CD4-positive, alpha-beta T cell treated with Interleukin-17A for 4 hours (primary cell): ENCODE data around the gene CNTN2.
A peak's percentile ranks its signal among the peaks of the same experiment; 100 is the strongest.

Source experiments
- DNase-seq: peaks from one replicate; pipeline ENCODE4 v3.0.0-alpha.2; 2020; ENCODE audit warnings: mixed read lengths

The CNTN2 gene

DNA sequence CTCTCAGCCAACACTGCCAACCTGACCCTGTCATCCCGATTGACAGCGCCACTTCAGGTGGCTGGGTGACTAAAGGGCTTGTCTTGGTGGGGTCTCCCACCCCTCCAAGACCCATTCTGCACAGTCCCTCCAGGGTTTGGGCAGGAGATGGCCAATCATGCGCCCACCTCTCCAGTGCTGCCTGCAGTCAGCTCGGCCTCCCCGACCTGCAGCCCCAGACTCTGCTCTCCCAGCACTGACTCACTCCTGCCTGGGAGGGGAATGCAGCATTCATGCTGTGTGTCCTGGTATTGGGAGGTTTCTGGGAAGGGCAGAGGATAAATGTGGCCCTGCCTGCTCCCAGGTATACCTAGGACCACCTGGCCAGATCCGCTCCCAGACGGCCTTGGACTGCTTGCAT lies 31.5 kb downstream of the CNTN2 start:
- no peak for DNase-seq

GRCh38 chr1:205075642-205076155 lies 32.7 kb downstream of the CNTN2 start:
- DNase-seq = no peak

DNA sequence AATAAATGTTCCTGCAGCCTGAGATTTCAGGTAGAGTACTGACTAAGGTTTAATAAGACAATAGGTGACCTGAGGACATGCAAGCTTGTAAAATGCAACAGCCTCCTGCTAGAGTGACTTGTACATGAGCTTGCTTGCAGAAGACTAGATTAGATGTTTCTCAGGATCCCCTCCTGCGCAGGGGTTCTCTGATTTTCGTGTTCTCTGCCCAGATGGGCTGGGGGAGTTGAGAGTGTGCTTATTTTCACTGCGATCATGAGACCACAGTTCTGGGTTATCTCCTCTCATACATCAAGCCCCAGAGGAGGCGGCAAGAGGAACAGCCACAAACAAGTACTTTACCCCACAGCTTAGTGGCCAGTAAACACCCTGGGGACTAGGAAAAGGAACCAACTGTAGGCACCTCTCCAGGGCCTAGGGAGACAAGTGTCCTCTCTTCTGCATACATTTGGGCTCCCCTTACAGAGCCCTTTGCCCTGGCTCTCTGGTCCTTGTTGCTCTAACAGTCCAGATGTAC lies 33.3 kb downstream of the CNTN2 start:
- DNase-seq = no peak

DNA sequence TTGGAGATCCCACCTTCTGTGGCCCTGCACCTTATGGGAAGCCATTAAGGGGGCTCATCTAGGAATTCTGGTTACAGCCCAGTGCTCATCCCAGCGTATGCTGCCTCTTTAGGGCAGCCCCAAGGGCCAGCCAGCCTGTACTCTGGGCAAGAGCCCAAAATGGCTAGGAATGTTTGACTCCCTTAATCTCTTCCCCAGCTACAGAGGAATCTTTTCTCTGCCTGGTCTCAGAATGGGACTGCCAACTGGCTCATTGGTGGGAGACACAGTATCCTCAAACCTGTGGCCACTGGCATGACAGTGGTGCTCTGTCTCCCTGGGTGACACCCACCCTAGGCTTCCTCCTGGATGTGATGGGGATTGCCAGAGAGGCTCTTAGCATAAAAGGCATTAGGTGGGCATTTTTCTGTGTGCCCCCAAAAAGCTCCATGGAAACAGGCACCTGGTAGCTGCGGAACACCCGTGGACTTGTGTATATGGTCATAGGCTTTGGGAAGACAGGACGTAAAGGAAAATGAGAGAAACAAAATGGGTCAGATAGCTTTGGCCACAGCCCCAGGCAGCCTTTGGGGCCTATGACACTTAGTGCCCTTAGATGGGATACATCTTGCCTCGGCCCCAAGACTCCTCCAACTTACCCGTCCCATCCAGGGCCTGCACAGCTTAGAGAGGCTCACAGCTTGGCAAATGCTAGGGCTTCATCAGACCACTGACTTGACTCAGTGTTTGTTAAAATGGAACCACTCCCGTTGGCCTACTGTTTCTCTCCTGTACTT lies 34.3 kb downstream of the CNTN2 start:
- DNase-seq = no peak

- no peak for DNase-seq
Measured at GRCh38 chr1:205077934-205078311, 34.9 kb downstream of the CNTN2 start.

GRCh38 chr1:205082431-205082830 lies 39.4 kb downstream of the CNTN2 start:
- no peak for DNase-seq

- no peak for DNase-seq
Measured at GRCh38 chr1:205084360-205084759, 41.3 kb downstream of the CNTN2 start, which contains the start of gene TMEM81. Gene TMEM81 (minus strand): TSS chr1:205084460. CDS start chr1:205084320, 140 bp downstream.

- no peak for DNase-seq
Measured at GRCh38 chr1:205088341-205088740, 45.3 kb downstream of the CNTN2 start.

DNA sequence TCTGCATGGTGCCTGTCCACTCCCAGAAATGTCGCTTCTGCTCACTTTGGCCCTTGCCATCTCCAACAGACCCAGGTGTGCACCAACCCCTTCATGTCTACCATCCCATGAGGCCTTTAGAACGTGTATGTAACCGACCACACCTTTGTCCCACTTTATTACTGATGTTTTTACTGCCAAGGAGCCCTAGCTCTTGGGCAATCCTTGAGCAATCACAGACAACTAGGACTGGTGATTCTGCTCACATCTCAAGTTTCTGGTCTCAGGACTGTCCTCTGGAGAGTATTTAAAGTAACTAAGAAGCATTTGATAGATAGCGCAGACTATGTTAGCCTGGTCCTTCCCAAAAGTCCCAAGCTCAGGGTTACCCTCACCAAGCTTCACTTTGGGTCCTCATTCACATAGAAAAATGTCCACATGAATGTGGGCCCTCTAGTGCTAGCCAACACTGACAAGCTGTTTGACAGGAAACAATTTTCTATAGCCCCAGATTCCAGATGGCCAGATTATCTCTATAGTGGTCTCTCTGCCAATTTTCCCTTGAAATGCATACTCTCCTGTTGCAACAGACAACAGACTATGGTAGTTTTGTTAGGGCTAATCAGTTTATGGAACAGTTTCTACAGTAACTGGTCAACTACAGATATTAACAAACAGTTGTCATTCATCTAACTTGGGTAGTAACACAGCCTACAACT lies 48.2 kb downstream of the CNTN2 start:
- DNase-seq = no peak

DNA sequence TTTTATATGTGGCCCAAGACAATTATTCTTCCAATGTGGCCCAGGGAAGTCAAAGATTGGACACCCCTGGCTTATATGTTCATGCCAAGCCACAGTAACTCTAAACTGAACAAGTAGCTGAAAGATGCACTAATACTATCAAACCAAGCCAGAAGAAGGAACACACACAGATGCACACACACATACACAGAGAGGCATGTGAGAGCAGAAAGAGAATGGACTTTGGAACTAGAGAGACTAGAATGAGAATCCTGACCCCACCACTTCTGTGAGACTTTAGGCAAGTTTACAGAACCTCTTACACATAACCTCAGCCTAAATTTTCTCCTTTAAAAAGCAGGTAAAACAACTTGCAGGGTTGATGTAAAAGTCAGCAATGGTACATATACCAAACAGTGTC lies 52.4 kb downstream of the CNTN2 start:
- DNase-seq = no peak

DNA sequence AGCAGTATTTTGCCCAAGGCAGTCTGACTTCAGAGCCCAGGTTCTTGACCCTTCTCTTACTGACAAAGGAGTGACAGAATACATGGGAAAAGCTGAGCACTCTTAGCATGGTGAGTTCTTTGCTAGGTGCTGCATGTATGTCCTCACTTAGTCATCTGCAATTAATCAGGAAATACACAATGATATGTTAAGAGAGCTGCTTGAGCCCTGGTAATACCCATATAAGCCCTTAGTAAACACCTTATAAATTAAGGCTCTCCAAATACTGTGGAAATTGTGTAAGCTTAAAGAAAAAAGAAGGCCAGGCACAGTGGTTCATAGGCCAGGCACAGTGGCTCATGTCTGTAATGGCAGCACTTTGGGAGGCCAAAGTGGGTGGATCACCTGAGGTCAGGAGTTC lies 55.2 kb downstream of the CNTN2 start:
- DNase-seq = no peak

- DNase-seq = no peak
Measured at GRCh38 chr1:205102404-205102803, 59.4 kb downstream of the CNTN2 start.

DNA sequence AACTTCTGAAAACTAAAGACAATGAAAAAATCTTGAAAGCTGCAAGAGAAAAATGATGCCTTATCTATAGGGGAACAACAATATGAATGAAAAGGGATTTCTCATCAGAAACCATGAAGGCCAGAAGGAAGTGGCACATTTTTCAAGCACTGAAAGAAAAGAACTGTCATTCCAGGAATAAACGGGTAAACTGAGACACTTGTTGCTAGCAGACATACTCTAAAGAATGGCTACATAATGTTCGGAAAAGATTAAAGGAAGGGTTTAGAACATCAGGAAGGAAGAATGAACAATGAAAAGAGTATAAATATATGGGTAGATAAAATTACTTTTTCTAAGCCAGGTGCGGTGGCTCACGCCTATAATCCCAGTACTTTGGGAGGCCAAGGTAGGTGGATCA lies 64.3 kb downstream of the CNTN2 start:
- no peak for DNase-seq

- no peak for DNase-seq
Measured at GRCh38 chr1:205108464-205108863, 65.5 kb downstream of the CNTN2 start.

DNA sequence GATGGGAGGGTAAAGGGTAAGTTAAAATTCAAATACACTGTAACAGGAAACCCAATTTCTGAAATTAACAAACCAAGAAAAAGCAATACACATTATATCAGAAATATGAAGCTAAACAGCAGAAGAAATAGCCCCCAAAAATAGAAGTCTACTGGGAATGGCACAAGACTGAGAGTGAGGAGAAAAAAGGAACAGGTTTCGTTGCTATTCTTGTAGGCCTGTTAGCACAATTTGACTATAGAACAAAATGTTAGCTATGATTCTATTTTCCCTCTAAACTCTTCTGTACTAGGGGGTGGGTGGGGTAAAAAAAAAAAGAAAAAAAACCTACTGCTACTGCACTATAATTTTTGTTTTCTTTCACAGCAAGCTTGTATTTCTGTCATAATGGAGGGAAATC lies 66.3 kb downstream of the CNTN2 start:
- DNase-seq = no peak

- no peak for DNase-seq
Measured at GRCh38 chr1:205109711-205110110, 66.7 kb downstream of the CNTN2 start.

- no peak for DNase-seq
Measured at GRCh38 chr1:205111354-205111753, 68.3 kb downstream of the CNTN2 start.

DNA sequence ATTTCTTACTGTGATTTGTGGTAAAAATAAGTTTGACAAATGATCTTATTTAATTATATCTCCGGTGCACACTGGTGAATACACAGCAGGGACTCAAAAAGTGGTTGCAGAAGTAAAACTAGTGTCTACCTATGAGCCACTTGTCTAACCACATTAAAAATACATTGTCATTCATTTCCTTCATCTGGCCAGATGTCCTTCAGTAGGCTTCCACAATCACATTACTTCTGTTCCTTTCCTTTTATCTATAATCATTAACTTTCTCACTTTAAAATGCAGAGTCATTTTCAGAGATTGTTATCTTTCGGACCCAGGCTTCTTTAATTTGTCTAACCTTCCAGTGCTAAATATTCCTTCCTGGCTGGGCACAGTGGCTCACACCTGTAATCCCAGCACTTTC lies 75.7 kb downstream of the CNTN2 start:
- no peak for DNase-seq

GRCh38 chr1:205121660-205122488 lies 78.9 kb downstream of the CNTN2 start, which contains the start of gene RBBP5:
Gene RBBP5 (minus strand): TSS chr1:205121978. CDS start chr1:205121873, 105 bp downstream.
- peak; percentile 95 for DNase-seq

DNA sequence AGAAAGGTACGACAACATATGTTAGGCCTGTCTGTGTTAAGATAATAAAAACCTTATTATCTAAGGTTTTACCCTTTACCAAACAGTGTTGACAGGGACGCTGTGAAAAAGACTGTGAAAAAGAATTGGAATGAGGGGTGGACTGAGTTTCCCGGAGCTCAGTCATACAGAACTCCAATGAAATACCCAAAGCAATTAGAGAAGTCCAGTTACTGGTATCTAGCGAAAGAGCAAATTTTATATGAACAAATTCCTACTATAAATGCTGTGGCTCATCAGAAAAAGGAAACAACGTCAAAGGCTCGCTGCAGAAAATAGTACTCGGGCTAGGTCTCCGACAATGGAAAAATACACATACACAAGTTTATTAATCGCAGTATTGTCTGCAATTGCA lies 79.5 kb downstream of the CNTN2 start:
- no peak for DNase-seq

GRCh38 chr1:205124726-205125125 lies 81.7 kb downstream of the CNTN2 start:
- DNase-seq = no peak

- no peak for DNase-seq
Measured at GRCh38 chr1:205127646-205128045, 84.6 kb downstream of the CNTN2 start.
